HUDEP-2 (cell line): ENCODE measurements around the gene OR5A1.
A peak's percentile ranks its signal among the peaks of the same experiment; 100 is the strongest.
"Not testable (repeated sequence)": the region's sequence is repeated elsewhere in the genome, so short reads cannot be mapped to it uniquely, and the experiment has no call there.

Experiments
- DNase-seq, 76 experiments: peaks; one replicate each; lab custom pipeline; 2025; ENCODE audit not compliant: unreplicated experiment in 76 of 76; lab: John Stamatoyannopoulos, UW

The OR5A1 gene

GRCh38 chr11:59436169-59436568 lies at the start of gene OR5A1:
OR5A1 (plus strand) TSS chr11:59436469; CDS start chr11:59443169, 6,700 bp downstream.
- no peak for DNase-seq

- no peak for DNase-seq
Measured at GRCh38 chr11:59394186-59394585, 42.1 kb upstream of the OR5A1 start.

- no peak for DNase-seq
Measured at GRCh38 chr11:59400461-59401261, 35.6 kb upstream of the OR5A1 start.

GRCh38 chr11:59401262-59401552 lies 35.1 kb upstream of the OR5A1 start:
- DNase-seq: no peak

- no peak for DNase-seq
Measured at GRCh38 chr11:59403546-59403945, 32.7 kb upstream of the OR5A1 start.

GRCh38 chr11:59413646-59414045 lies 22.6 kb upstream of the OR5A1 start:
- DNase-seq: no peak

GRCh38 chr11:59415111-59415510 lies 21.2 kb upstream of the OR5A1 start:
- DNase-seq: no peak

- no peak for DNase-seq
Measured at GRCh38 chr11:59416613-59417012, 19.7 kb upstream of the OR5A1 start.

GRCh38 chr11:59417023-59417422 lies 19.2 kb upstream of the OR5A1 start:
- no peak for DNase-seq

- DNase-seq: no peak
Measured at GRCh38 chr11:59418156-59418555, 18.1 kb upstream of the OR5A1 start.

- DNase-seq: no peak
Measured at GRCh38 chr11:59423835-59424234, 12.4 kb upstream of the OR5A1 start.

GRCh38 chr11:59425131-59425530 lies 11.1 kb upstream of the OR5A1 start:
- no peak for DNase-seq

- DNase-seq: no peak
Measured at GRCh38 chr11:59426361-59427067, 9.8 kb upstream of the OR5A1 start, which contains the start of gene OR5A2. OR5A2 (minus strand) TSS chr11:59426413; CDS start chr11:59422953, 3,460 bp downstream.

GRCh38 chr11:59427068-59427382 lies 9.2 kb upstream of the OR5A1 start:
- no peak for DNase-seq

GRCh38 chr11:59429924-59430516 lies 6.2 kb upstream of the OR5A1 start:
- DNase-seq: peak in 37 of 76 experiments; percentile 0 to 63 (median 25)

GRCh38 chr11:59437770-59438169 lies 1.5 kb downstream of the OR5A1 start:
- DNase-seq: no peak

GRCh38 chr11:59445624-59446023 lies 9.4 kb downstream of the OR5A1 start:
- not testable (repeated sequence) for DNase-seq

- no peak for DNase-seq
Measured at GRCh38 chr11:59448484-59448883, 12.2 kb downstream of the OR5A1 start.

- no peak for DNase-seq
Measured at GRCh38 chr11:59456661-59457060, 20.4 kb downstream of the OR5A1 start, which contains the start of gene OR4D6. OR4D6 (plus strand) TSS chr11:59456961; CDS start chr11:59456961, 0 bp downstream.

- DNase-seq: no peak
Measured at GRCh38 chr11:59459916-59460315, 23.6 kb downstream of the OR5A1 start.

- DNase-seq: peak in 1 of 76 experiments; percentile 3
Measured at GRCh38 chr11:59463190-59463641, 26.9 kb downstream of the OR5A1 start.

GRCh38 chr11:59473015-59473414 lies 36.7 kb downstream of the OR5A1 start, which contains the start of gene OR4D10:
OR4D10 (plus strand) TSS chr11:59473315; CDS start chr11:59477430, 4,115 bp downstream.
- no peak for DNase-seq
